Vagina (tissue), 2 donors: ENCODE data around the gene PRRX1. TPM values are rescaled to one million over a fixed set of nuclear protein-coding genes. Genes with fewer than 3 reads are reported as not detected.

ENCODE experiments used
- DNase-seq, 2 donors: peaks; one replicate each; pipeline ENCODE4 v3.0.0-alpha.2; 2017; ENCODE audit errors: extremely low spot score in 2 of 2
- H3K27ac ChIP-seq: fragments of 200-600 bp; sonication (generic); one replicate; pipeline ENCODE4 v1.5.1; 2019
- H3K27me3 ChIP-seq: fragments of 200-600 bp; sonication (generic); one replicate; pipeline ENCODE4 v1.5.1; 2019
- H3K36me3 ChIP-seq, 2 donors: fragments of 200-600 bp; sonication (generic); one replicate each; pipeline ENCODE4 v1.5.1; 2017 to 2019
- H3K4me1 ChIP-seq: fragments of 200-600 bp; sonication (generic); one replicate; pipeline ENCODE4 v1.5.1; 2019
- H3K4me3 ChIP-seq, 2 donors: fragments of 200-600 bp; sonication (generic); 1 replicate in 1 of 2; 2 replicates in 1 of 2; pipeline ENCODE4 v1.5.1; 2016 to 2019
- H3K9me3 ChIP-seq: fragments of 200-600 bp; sonication (generic); one replicate; pipeline ENCODE4 v1.5.1; 2019
- CTCF ChIP-seq, 3 experiments: fragments of 450-650 bp in 2 of 3; fragments of 200-600 bp in 1 of 3; sonication (generic) in 1 of 3; IDR thresholded peaks; one replicate each; pipeline ENCODE4 v1.5.1; 2017 to 2019; ENCODE audit warnings: antibody characterized with exemption in 3 of 3, mild to moderate bottlenecking in 2 of 3, moderate library complexity in 2 of 3
- POLR2A ChIP-seq, 2 donors: fragments of 450-650 bp; IDR thresholded peaks; one replicate each; pipeline ENCODE4 v1.6.1; 2017; ENCODE audit warnings: antibody characterized with exemption in 2 of 2, mild to moderate bottlenecking in 2 of 2, moderate library complexity in 2 of 2
- POLR2AphosphoS5 ChIP-seq, 2 donors: sonication (generic); formaldehyde crosslinking; IDR thresholded peaks; one replicate each; pipeline ENCODE4 v1.9.0; 2017; ENCODE audit warnings: antibody characterized with exemption in 2 of 2, mild to moderate bottlenecking in 2 of 2, low read depth in 1 of 2; ENCODE audit not compliant: insufficient read depth in 1 of 2
- intact Hi-C: fragments of 100-400 bp; cut with DNase I; formaldehyde crosslinking; loops from one replicate; pipeline ENCODE4 v1.15.1; 2023
- total RNA-seq: library from RNA; depleted of rRNA; stranded (reverse); fragments of >200 nt; gene quantifications from one replicate; pipeline ENCODE4 v1.2.3, GENCODE V29; 2016

Gene PRRX1
- total RNA-seq, 1 donor from 2014 or later, result 108 TPM

GRCh38 chr1:170671629-170671963 lies 7.7 kb downstream of the PRRX1 start:
- H3K36me3 ChIP-seq, result no peaks in the 10 kb centered on the region
- H3K27me3 ChIP-seq, result no peaks in the 10 kb centered on the region
- peak overlapping the region; percentile 28 to 91 for H3K4me3 ChIP-seq
- peaks cover 48% of the 10 kb centered on the region for H3K4me1 ChIP-seq
- intact Hi-C loops, result no loop called here
- H3K27ac ChIP-seq, result peak overlapping the region; percentile 99
- no peaks in the 10 kb centered on the region for H3K9me3 ChIP-seq
- TF ChIP-seq POLR2A (IDR thresholded peaks at IDR 0.05) (no peak), POLR2AphosphoS5 (IDR thresholded peaks at IDR 0.05; ENCODE audit: insufficient read depth in 1 of 2, low read depth in 1 of 2) (no peak), CTCF (IDR thresholded peaks at IDR 0.05) (peak in 1 of 3 experiments; percentile 1)
- DNase-seq, result no peak

- no peak for DNase-seq
- TF ChIP-seq POLR2AphosphoS5 (IDR thresholded peaks at IDR 0.05; ENCODE audit: insufficient read depth in 1 of 2, low read depth in 1 of 2) (no peak), POLR2A (IDR thresholded peaks at IDR 0.05) (no peak), CTCF (IDR thresholded peaks at IDR 0.05) (no peak)
- peak overlapping the region; percentile 28 to 91 for H3K4me3 ChIP-seq
- no peaks in the 10 kb centered on the region for H3K27me3 ChIP-seq
- no peaks in the 10 kb centered on the region for H3K36me3 ChIP-seq
- intact Hi-C loops, result no loop called here
- H3K9me3 ChIP-seq, result no peaks in the 10 kb centered on the region
- peak overlapping the region; percentile 99 for H3K27ac ChIP-seq
- peaks cover 50% of the 10 kb centered on the region for H3K4me1 ChIP-seq
Measured at GRCh38 chr1:170672316-170672715, 8.4 kb downstream of the PRRX1 start.

- Histone ChIP-seq H3K9me3 (no peaks in the 10 kb centered on the region), H3K27me3 (no peaks in the 10 kb centered on the region), H3K36me3 (no peaks in the 10 kb centered on the region), H3K27ac (peak overlapping the region; percentile 99), H3K4me1 (peaks cover 68% of the 10 kb centered on the region), H3K4me3 (no peak overlapping the region)
- intact Hi-C loops, result no loop called here
- no peak for TF ChIP-seq POLR2A (IDR thresholded peaks at IDR 0.05)
- no peak for TF ChIP-seq POLR2AphosphoS5 (IDR thresholded peaks at IDR 0.05; ENCODE audit: insufficient read depth in 1 of 2, low read depth in 1 of 2)
- TF ChIP-seq CTCF (IDR thresholded peaks at IDR 0.05), result no peak
- no peak for DNase-seq
Measured at GRCh38 chr1:170674239-170674638, 10.3 kb downstream of the PRRX1 start.

DNA sequence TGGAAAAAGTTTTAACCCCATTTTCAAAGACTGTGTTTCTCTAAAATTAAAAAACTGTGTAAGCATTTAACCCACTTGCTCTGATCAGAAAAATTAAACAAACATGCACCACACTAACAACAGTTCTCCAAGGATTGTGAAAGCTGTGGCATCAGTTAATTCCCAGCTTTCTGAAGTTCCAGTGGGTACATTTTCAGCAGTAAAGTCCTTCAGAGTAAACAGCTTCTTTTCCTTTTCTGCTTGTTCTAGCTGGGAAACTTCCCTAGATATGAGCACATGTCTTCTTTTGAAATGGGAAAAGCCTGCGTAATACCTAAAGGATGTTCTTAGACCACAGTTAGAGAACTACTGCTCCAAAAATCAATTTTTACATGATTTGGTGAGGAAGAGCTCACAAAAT lies 11.1 kb downstream of the PRRX1 start:
- TF ChIP-seq POLR2AphosphoS5 (IDR thresholded peaks at IDR 0.05; ENCODE audit: insufficient read depth in 1 of 2, low read depth in 1 of 2) (no peak), CTCF (IDR thresholded peaks at IDR 0.05) (no peak), POLR2A (IDR thresholded peaks at IDR 0.05) (no peak)
- no peaks in the 10 kb centered on the region for H3K27me3 ChIP-seq
- peaks cover 73% of the 10 kb centered on the region for H3K4me1 ChIP-seq
- no peaks in the 10 kb centered on the region for H3K9me3 ChIP-seq
- intact Hi-C loops, result no loop called here
- no peak overlapping the region for H3K4me3 ChIP-seq
- no peak for DNase-seq
- no peaks in the 10 kb centered on the region for H3K36me3 ChIP-seq
- H3K27ac ChIP-seq, result peak overlapping the region; percentile 99

DNA sequence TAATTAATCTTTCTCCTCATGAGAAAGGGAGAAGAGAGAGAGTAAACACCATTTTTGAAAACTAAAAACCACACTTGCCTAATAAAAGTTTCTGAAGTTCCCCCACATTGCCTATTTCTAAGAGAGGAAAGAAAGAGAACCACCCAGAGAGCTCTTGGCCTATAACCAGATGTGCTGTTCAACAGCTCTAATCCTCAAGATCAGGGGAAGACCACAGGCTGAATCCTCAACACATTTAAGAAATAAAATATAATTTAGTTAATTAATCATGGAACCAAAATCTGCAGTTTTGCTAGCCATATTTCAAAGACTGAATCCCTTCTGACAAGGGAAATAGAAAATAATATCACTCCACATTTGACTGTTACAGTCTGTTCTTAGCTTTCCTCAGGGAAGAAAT lies 11.9 kb downstream of the PRRX1 start:
- no peak for DNase-seq
- H3K9me3 ChIP-seq, result no peaks in the 10 kb centered on the region
- no peaks in the 10 kb centered on the region for H3K27me3 ChIP-seq
- no peak overlapping the region for H3K4me3 ChIP-seq
- H3K27ac ChIP-seq, result peak overlapping the region; percentile 99
- no peaks in the 10 kb centered on the region for H3K36me3 ChIP-seq
- TF ChIP-seq POLR2AphosphoS5 (IDR thresholded peaks at IDR 0.05; ENCODE audit: insufficient read depth in 1 of 2, low read depth in 1 of 2), result peak in 1 of 2 donors; percentile 37
- no peak for TF ChIP-seq POLR2A (IDR thresholded peaks at IDR 0.05)
- TF ChIP-seq CTCF (IDR thresholded peaks at IDR 0.05), result no peak
- intact Hi-C loops, result no loop called here
- peaks cover 78% of the 10 kb centered on the region for H3K4me1 ChIP-seq
